GM18873 (cell line): ENCODE data around the gene SLC4A1.

Experiments used
- ATAC-seq: cut with Tn5 transposase; IDR thresholded peaks from one replicate; pipeline ENCODE4 v1.9.1; 2021; ENCODE audit warnings: mild to moderate bottlenecking, moderate library complexity, moderate number of reproducible peaks; ENCODE audit not compliant: unreplicated experiment, low FRiP score

SLC4A1 gene

DNA sequence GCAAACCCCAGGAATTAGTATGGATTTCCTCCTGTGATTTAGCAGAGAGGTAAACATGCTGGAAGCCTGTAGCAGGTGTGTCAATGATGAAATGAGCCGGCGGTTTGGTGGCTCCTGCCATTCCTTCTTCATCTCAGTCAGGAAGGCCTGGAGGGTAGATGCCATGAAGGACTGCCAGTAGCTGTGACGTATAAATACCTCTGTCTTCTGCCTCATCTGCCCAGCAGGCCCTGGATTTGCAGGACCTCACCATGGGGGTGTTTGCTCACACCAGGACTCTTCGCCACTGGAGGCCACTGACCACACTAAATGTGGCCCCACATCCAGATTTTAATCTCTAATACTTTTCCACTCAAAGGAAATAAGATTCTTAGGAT is 16.1 kb upstream of the SLC4A1 start:
- no peak for ATAC-seq

GRCh38 chr17:44283344-44284023 is 15.5 kb upstream of the SLC4A1 start:
- no peak for ATAC-seq

GRCh38 chr17:44282264-44282663 is 14.3 kb upstream of the SLC4A1 start:
- ATAC-seq: no peak

DNA sequence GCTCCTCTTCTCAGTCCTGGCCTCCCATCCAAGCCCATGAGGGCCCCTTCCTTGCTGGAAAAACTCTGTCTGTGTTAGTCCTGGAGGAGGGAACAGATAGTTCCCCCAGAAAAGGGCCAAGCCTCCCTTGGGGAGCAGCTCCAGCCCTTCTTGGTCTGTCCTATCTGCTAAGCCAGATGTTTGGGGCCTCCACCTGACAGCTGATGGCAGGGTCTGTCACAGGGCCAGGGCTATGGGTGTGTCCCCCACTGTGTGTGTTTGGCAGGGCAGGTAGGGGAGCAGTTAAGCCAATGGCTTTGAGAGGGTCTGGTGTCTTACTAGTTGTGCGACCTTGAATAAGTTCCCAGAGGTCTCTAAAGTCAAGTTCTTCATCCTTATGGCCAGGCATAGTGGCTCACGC is 13.6 kb upstream of the SLC4A1 start:
- no peak for ATAC-seq

DNA sequence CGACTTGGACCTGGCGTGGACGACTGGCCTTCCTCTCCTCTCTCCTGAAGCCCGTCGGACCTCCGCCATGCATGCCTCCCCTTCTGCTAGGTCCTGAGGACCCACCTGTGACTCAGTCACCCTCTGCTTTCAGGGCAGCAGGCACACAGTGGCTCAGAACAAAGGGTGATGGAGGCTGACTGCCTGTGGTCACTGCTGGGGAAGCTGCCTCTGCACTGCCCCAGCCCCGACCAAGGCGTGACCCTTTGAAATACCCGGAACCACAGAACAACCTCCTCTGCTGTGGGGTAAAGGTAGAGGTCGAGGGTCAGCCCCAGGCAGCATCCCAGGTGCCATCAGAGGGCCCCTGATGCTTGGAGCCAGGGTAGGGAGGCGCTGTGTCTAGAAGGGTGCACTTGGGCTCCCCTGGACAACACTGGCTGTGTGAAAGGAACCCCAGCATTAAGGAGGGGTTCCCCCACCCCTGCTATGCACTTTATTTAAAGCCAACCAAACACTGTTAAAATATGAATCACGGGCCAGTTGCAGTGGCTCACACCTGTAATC is 12.5 kb upstream of the SLC4A1 start:
- ATAC-seq: no peak

- peak; percentile 67 for ATAC-seq
These were observed 11.9 kb upstream of the SLC4A1 start for GRCh38 chr17:44279666-44280391.

DNA sequence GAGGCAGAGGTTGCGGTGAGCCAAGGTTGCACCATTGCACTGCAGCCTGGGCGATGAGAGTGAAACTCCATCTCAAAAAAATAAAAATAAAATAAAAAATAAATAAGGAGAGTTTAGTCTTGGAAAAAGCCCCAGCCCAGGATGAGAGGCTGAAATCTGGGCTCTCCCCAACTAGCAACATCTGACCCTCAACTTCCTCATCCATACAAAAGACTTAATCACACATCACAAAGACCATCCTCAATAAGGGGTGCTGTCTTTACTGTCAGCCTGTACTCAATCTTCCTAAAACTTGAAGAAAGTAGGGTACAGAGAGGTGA is 11.4 kb upstream of the SLC4A1 start:
- no peak for ATAC-seq

GRCh38 chr17:44277976-44278375 is 10.0 kb upstream of the SLC4A1 start:
- no peak for ATAC-seq

DNA sequence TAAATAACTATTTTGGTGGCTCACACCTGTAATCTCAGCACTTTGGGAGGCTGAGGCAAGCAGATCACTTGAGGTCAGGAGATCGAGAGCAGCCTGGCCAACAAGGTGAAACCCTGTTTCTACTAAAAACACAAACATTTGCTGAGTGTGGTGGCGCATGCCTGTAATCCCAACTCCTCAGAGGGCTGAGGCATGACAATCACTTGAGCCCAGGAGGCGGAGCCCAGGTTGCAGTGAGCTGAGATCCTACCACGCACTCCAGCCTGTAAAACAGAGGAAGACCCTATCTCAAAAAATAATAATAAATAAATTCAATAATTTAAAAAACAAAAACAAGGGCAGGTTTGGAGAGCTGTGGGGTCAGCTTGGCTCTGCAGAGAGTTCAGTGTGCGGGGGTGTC is 5.7 kb upstream of the SLC4A1 start:
- no peak for ATAC-seq

GRCh38 chr17:44272954-44273353 is 5.0 kb upstream of the SLC4A1 start:
- ATAC-seq: no peak

DNA sequence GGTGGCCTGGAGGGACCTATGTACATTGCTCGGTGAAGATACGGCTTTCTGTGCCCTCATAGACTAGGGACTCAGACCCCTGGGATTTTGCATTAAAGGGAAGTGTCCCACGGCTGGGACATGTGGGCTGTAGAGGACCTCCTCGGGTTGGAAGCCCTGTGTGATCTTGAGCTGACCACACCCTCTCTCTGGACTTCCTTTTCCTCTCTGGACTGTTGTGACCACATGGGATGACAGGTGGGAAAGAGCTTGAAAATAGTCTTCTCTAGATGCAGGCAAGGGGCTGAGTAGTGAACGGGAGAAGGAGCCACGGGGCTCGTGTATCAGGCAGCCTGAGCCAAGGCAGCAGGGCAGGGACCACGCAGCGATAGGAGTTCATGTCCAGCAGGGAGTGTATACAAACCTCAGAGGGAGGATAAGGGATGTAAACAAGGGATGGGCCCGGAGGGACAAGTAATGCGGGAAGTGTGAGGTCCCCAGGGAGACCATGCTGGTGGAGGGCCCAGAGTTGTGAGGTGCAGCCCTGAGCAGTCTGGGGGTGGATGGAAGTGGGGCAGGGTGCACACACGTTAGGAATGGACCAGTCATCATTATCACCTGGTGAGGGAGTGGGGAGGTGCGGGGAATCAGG is 4.5 kb upstream of the SLC4A1 start:
- ATAC-seq: no peak

- no peak for ATAC-seq
These were observed 1.8 kb upstream of the SLC4A1 start for GRCh38 chr17:44269535-44270240.

GRCh38 chr17:44268709-44269534 is 987 bp upstream of the SLC4A1 start:
- ATAC-seq: no peak

GRCh38 chr17:44267165-44267455 is 825 bp downstream of the SLC4A1 start:
- no peak for ATAC-seq

DNA sequence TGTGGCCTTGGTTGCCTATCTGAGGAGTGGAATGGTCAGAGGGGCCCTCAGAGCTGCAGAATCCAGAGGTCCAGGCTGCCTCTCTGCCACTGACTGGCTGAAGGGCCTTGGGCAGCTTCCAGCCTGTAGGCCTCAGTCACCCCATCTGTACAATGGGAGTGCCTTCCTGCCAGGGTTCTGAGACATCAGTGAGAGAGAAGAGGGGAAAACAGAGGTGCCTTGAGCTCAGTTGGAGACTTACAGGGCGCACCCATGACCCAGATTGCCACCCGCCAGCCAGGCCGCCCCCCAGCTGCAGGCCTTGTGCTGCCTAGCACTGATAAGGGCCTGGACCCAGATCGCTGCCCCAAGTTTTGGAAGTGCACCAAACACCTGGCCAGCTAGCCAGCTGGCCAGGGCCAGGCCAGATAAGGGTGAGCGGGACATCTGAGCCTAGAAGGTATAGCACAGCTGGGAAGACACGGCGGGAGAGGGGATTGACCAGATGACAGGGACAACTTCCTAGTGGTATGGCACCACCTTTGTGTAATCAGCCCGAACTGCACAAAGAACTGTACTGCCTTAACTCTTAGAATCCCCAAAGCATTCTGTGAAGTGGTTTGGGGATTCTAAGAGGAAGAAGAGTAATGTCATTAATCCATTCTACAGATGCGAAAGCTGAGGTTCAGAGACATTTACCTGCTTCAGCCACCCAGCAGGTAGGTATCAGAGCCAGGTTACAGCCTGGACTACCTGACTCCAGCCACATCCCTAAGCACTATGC is 1.4 kb downstream of the SLC4A1 start:
- no peak for ATAC-seq

GRCh38 chr17:44263345-44263902 is 4.5 kb downstream of the SLC4A1 start:
- no peak for ATAC-seq

DNA sequence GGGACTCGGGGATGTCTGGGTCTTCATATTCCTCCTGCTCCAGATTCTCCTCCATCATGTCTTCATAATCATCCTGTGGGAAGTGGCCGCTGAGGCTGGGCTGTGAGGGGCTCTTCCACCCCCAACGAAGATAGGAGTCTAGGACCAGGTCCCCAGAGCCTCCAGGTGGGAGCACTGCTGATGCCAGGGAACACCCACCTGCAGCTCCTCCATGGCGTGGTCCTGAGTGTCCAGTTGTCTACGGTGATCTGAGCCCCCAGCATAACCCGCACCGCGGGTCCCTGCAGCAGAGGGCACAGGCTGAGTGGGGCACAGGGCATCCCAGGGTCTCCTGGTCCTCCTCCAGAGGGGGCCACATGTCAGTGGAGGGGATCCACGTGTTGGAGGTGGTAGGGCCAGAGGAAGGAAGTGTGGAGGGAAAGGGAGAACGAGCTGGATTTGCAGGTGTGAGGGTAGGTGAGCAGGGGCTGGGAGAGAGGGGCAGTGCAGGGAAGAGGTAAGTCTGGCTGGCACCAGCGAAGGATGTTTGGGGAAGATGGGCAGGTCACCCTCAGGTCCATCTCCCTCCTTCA is 5.2 kb downstream of the SLC4A1 start:
- no peak for ATAC-seq

DNA sequence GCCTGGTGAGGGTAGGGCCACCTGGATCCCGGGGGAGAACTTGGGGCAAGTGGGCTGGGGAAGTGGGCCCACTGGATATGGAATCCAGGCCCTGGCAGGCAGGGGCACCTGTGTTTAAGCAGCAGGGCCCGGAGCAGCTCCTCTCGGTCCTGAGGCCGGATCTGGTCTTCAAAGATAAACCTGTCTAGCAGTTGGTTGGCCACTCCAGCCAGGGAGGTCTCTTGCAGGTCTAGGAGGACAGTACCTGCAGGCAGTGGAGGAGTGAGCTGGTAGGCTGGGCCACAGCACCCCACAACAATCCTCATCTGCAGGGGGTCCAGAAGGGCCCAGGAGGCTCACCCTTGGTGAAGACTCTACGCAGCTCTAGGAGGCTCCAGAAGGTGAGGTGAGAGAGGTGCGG is 7.6 kb downstream of the SLC4A1 start:
- ATAC-seq: no peak

GRCh38 chr17:44258811-44259351 is 9.1 kb downstream of the SLC4A1 start:
- ATAC-seq: no peak
